Heart left ventricle (tissue), 13 donors: ENCODE measurements around the gene EMC10.

Experiments used
- CTCF ChIP-seq, 12 donors: fragments of 200-600 bp; sonication (generic) in 4 of 12; IDR thresholded peaks; one replicate each; pipeline versions ENCODE4 v1.5.0 to v1.8.0; 2018 to 2022; ENCODE audit warnings: antibody characterized with exemption in 12 of 12, mild to moderate bottlenecking in 5 of 12
- POLR2A ChIP-seq, 2 donors: fragments of 450-650 bp; IDR thresholded peaks; one replicate each; pipeline ENCODE4 v1.6.1; 2017; ENCODE audit warnings: antibody characterized with exemption in 2 of 2, mild to moderate bottlenecking in 2 of 2, moderate library complexity in 2 of 2
- donor health status: ischemic (EF 13 %, LVEDD 7.1; RV severe dilation, severe dysfunction).
- donor health status: DM: no; HTN: yes; CAD: no.
- donor health status: DM: no; HTN: no; CAD: no.
- donor health status: ischemic (EF 25% LVEDD 6.9; RV normal size, moderate dysfunction).
- donor health status: ischemic (EF 25% LVEDD 5.7; RV mildly dilated, moderate dysfunction).
- donor health status: ischemic (EF 35%, LVEDD 5.7; RV mildly dilated, moderate dysfunction).
- donor health status: nonischemic (EF 11% LVEDD 7.7; RV severe dilation, severe dysfunction).
- donor health status: DM: yes; HTN: yes; CAD: no.
- donor health status: PGD.
- donor health status: ischemic (EF 29% LVEDD 5.4; RV normal size, mild dysfunction).
- donor health status: nonischemic (EF 23%, LVEDD 6.1; RV moderate dilation, normal function).

GRCh38 chr19:50481351-50482149 is 5.2 kb downstream of the EMC10 start:
- TF ChIP-seq CTCF (IDR thresholded peaks at IDR 0.05) = no peak
- no peak for TF ChIP-seq POLR2A (IDR thresholded peaks at IDR 0.05)
